ENCODE data around the gene TOR4A.

The TOR4A gene

GRCh38 chr9:137294091-137294680, 16.7 kb downstream of the TOR4A start:
- TF ChIP-seq CTCF (IDR thresholded peaks at IDR 0.05; ENCODE audit: low read depth, low read length) = no peak
- peak; percentile 64 to 78 for DNase-seq (ENCODE audit: low read depth in 2 of 2)
- no peak overlapping the region for H3K4me3 ChIP-seq (replicated peaks in 1 of 2; ENCODE audit: low read depth in 2 of 2, low read length in 2 of 2)

- no peak overlapping the region for H3K4me3 ChIP-seq (replicated peaks in 1 of 2; ENCODE audit: low read depth in 2 of 2, low read length in 2 of 2)
- DNase-seq (ENCODE audit: low read depth in 2 of 2) = peak; percentile 32 to 68
- no peak for TF ChIP-seq CTCF (IDR thresholded peaks at IDR 0.05; ENCODE audit: low read depth, low read length)
Observed at GRCh38 chr9:137294681-137295237, 17.2 kb downstream of the TOR4A start.

- DNase-seq (ENCODE audit: low read depth in 2 of 2) = peak in 1 of 2 donors; percentile 34
- no peak overlapping the region for H3K4me3 ChIP-seq (replicated peaks in 1 of 2; ENCODE audit: low read depth in 2 of 2, low read length in 2 of 2)
- no peak for TF ChIP-seq CTCF (IDR thresholded peaks at IDR 0.05; ENCODE audit: low read depth, low read length)
Observed at GRCh38 chr9:137295238-137295811, 17.8 kb downstream of the TOR4A start.

GRCh38 chr9:137295849-137296669, 18.5 kb downstream of the TOR4A start:
- peak overlapping the region; percentile 28 to 30 for H3K4me3 ChIP-seq (replicated peaks in 1 of 2; ENCODE audit: low read depth in 2 of 2, low read length in 2 of 2)
- no peak for DNase-seq (ENCODE audit: low read depth in 2 of 2)
- no peak for TF ChIP-seq CTCF (IDR thresholded peaks at IDR 0.05; ENCODE audit: low read depth, low read length)

- no peak for TF ChIP-seq CTCF (IDR thresholded peaks at IDR 0.05; ENCODE audit: low read depth, low read length)
- H3K4me3 ChIP-seq (replicated peaks in 1 of 2; ENCODE audit: low read depth in 2 of 2, low read length in 2 of 2) = peak overlapping the region; percentile 28 to 30
- DNase-seq (ENCODE audit: low read depth in 2 of 2) = peak; percentile 56 to 91
Observed at GRCh38 chr9:137296670-137297664, 19.4 kb downstream of the TOR4A start.

GRCh38 chr9:137297966-137298365, 20.4 kb downstream of the TOR4A start:
- DNase-seq (ENCODE audit: low read depth in 2 of 2) = no peak
- H3K4me3 ChIP-seq (replicated peaks in 1 of 2; ENCODE audit: low read depth in 2 of 2, low read length in 2 of 2) = no peak overlapping the region
- TF ChIP-seq CTCF (IDR thresholded peaks at IDR 0.05; ENCODE audit: low read depth, low read length) = no peak
